HCT116 (cell line): ENCODE data around the gene WDR64.

Source experiments
- CEBPB ChIP-seq: IDR thresholded peaks from 2 replicates; pipeline ENCODE4 v1.6.1; 2012; ENCODE audit warnings: low read depth
- EGR1 ChIP-seq: IDR thresholded peaks from 2 replicates; pipeline ENCODE4 v1.6.1; 2012; ENCODE audit warnings: low read depth
- EZH2 ChIP-seq: fragments of 200-600 bp; sonication (generic); IDR thresholded peaks from 2 replicates; pipeline ENCODE4 v1.6.1; 2017; ENCODE audit warnings: antibody characterized with exemption, mixed run types
- EZH2phosphoT487 ChIP-seq: fragments of 200-600 bp; IDR thresholded peaks from 2 replicates; pipeline ENCODE4 v1.6.1; 2018; ENCODE audit warnings: antibody characterized with exemption, borderline replicate concordance
- FOSL1 ChIP-seq: IDR thresholded peaks from 2 replicates; pipeline ENCODE4 v1.6.1; 2012; ENCODE audit warnings: low read depth
- JUND ChIP-seq: IDR thresholded peaks from 2 replicates; pipeline ENCODE4 v1.6.1; 2012
- POLR2A ChIP-seq: IDR thresholded peaks from 2 replicates; pipeline ENCODE4 v1.7.0; 2011; ENCODE audit warnings: borderline replicate concordance; ENCODE audit not compliant: insufficient read depth, insufficient read length; ENCODE audit errors: extremely low read depth
- POLR2AphosphoS5 ChIP-seq: IDR thresholded peaks from 2 replicates; pipeline ENCODE4 v1.6.1; 2011; ENCODE audit warnings: mild to moderate bottlenecking, low read depth, low read length, moderate library complexity
- RAD21 ChIP-seq: IDR thresholded peaks from 2 replicates; pipeline ENCODE4 v1.6.1; 2012; ENCODE audit warnings: low read depth, mild to moderate bottlenecking
- REST ChIP-seq: IDR thresholded peaks from 2 replicates; pipeline ENCODE4 v1.6.1; 2012; ENCODE audit warnings: low read depth
- SP1 ChIP-seq: IDR thresholded peaks from 2 replicates; pipeline ENCODE4 v1.6.1; 2012; ENCODE audit warnings: low read depth
- ZNF274 ChIP-seq: fragments of 200-500 bp; sonication (Bioruptor generic); IDR thresholded peaks from 2 replicates; pipeline ENCODE4 v1.6.1; 2014; ENCODE audit warnings: mild to moderate bottlenecking, low read depth, low read length, inconsistent platforms
- TF ChIP-seq, protein P1 (sequence below), 3 experiments: fragments of 200-600 bp in 1 of 3; sonication (generic) in 1 of 3; IDR thresholded peaks in 2 of 3; conservative IDR thresholded peaks in 1 of 3; 2 replicates each; pipeline ENCODE4 v1.5.1; 2012 to 2017; ENCODE audit warnings: low read depth in 2 of 3, low read length in 2 of 3, antibody characterized with exemption in 1 of 3, borderline replicate concordance in 1 of 3, control low read depth in 1 of 3, mild to moderate bottlenecking in 1 of 3, mixed read lengths in 1 of 3, mixed run types in 1 of 3, moderate library complexity in 1 of 3; ENCODE audit not compliant: insufficient read depth in 1 of 3

GRCh38 chr1:241639623-241640148 is 12.4 kb upstream of the WDR64 start:
- TF ChIP-seq EZH2phosphoT487 (no peak), RAD21 (no peak), EZH2 (no peak), ZNF274 (no peak), EGR1 (no peak), REST (no peak), CEBPB (no peak), POLR2A (no peak), POLR2AphosphoS5 (no peak), JUND (no peak), SP1 (no peak), FOSL1 (no peak)
- TF ChIP-seq, protein P1, sequence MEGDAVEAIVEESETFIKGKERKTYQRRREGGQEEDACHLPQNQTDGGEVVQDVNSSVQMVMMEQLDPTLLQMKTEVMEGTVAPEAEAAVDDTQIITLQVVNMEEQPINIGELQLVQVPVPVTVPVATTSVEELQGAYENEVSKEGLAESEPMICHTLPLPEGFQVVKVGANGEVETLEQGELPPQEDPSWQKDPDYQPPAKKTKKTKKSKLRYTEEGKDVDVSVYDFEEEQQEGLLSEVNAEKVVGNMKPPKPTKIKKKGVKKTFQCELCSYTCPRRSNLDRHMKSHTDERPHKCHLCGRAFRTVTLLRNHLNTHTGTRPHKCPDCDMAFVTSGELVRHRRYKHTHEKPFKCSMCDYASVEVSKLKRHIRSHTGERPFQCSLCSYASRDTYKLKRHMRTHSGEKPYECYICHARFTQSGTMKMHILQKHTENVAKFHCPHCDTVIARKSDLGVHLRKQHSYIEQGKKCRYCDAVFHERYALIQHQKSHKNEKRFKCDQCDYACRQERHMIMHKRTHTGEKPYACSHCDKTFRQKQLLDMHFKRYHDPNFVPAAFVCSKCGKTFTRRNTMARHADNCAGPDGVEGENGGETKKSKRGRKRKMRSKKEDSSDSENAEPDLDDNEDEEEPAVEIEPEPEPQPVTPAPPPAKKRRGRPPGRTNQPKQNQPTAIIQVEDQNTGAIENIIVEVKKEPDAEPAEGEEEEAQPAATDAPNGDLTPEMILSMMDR (IDR thresholded peaks at IDR 0.05 in 2 of 3, conservative IDR thresholded peaks at IDR 0.05 in 1 of 3; ENCODE audit: borderline replicate concordance in 1 of 3, insufficient read depth in 1 of 3, low read depth in 2 of 3, low read length in 2 of 3), result no peak
